ENCODE measurements around the gene NFYC.

GRCh38 chr1:40645118-40645680, 46.3 kb upstream of the NFYC start:
- no peak for TF ChIP-seq CTCF (IDR thresholded peaks at IDR 0.05)
- no peak for TF ChIP-seq POLR2A (IDR thresholded peaks at IDR 0.05)
- TF ChIP-seq EP300 (IDR thresholded peaks at IDR 0.05): no peak
